HepG2 (cell line): Measurements from ENCODE around the gene TUBB2B. TPM values are rescaled to one million over a fixed set of nuclear protein-coding genes. Genes with fewer than 3 reads are reported as not detected.
A peak's percentile ranks its signal among the peaks of the same experiment; 100 is the strongest.

Experiments used
- ATAC-seq: fragments of 200-7000 bp; cut with Tn5 transposase; 3 replicates; pipeline ENCODE4 v1.9.1; 2020; ENCODE audit warnings: mild to moderate bottlenecking, moderate library complexity
- BruUV-seq: library from RNA; stranded (reverse); fragments of 400-500 nt; replicated peaks from 2 replicates; lab custom pipeline; 2021; lab: Mats Ljungman, UMichigan
- CTCF ChIA-PET: fragments of 300-600 bp; formaldehyde crosslinking; extraction: SDS; loops from one replicate; lab custom pipeline; 2021; ENCODE audit warnings: low total read pairs, inconsistent platforms, low intra/inter-chr PET ratio; lab: Yijun Ruan, JAX
- POLR2A ChIA-PET: fragments of 350-600 bp; sonication (Branson Sonifier 250); formaldehyde crosslinking; loops from one replicate; lab custom pipeline; 2020; ENCODE audit warnings: antibody characterized with exemption, inconsistent platforms; lab: Yijun Ruan, JAX
- DNase-seq: peaks from one replicate; pipeline ENCODE4 v3.0.0-alpha.2; 2015; ENCODE audit warnings: low spot score
- FAIRE-seq: peaks from 3 replicates; lab custom pipeline; 2011; peaks lifted over from hg19 to GRCh38; lab: Jason Lieb, UNC
- H2AFZ ChIP-seq: one replicate; pipeline ENCODE4 v1.6.1; 2011; ENCODE audit warnings: low read length, inconsistent platforms
- H3K27ac ChIP-seq: fragments of 300-600 bp; 3 replicates; pipeline ENCODE4 v1.8.0; 2011; ENCODE audit warnings: mixed run types, mild to moderate bottlenecking, mixed read lengths, low read length, inconsistent platforms; ENCODE audit not compliant: insufficient read depth; ENCODE audit errors: extremely low read length
- H3K27me3 ChIP-seq, 2 experiments: fragments of 200-600 bp in 1 of 2; 2 replicates in 1 of 2; 3 replicates in 1 of 2; pipeline versions ENCODE4 v1.6.0 to v1.8.0; 2011; ENCODE audit warnings: low read length in 2 of 2, mild to moderate bottlenecking in 2 of 2, moderate library complexity in 2 of 2, inconsistent platforms in 1 of 2; ENCODE audit not compliant: insufficient read depth in 2 of 2, control insufficient read depth in 1 of 2
- H3K36me3 ChIP-seq, 2 experiments: fragments of 200-600 bp in 1 of 2; replicated peaks in 1 of 2; 2 replicates in 1 of 2; 3 replicates in 1 of 2; pipeline versions ENCODE4 v1.5.1 to v1.8.0; 2011; ENCODE audit warnings: low read length in 2 of 2, inconsistent platforms in 1 of 2; ENCODE audit not compliant: insufficient read depth in 2 of 2, control insufficient read depth in 1 of 2
- H3K4me1 ChIP-seq: 2 replicates; pipeline ENCODE4 v1.5.1; 2012; ENCODE audit warnings: low read length, inconsistent platforms; ENCODE audit not compliant: insufficient read depth
- H3K4me2 ChIP-seq: 2 replicates; pipeline ENCODE4 v1.6.0; 2011; ENCODE audit warnings: low read depth, low read length, inconsistent platforms
- H3K4me3 ChIP-seq, 3 experiments: fragments of 200-600 bp in 1 of 3; sonication (generic), shearing (Covaris generic) in 1 of 3; replicated peaks in 1 of 3; 2 replicates each; pipeline ENCODE4 v1.5.1; 2011 to 2016; ENCODE audit warnings: low read length in 3 of 3, inconsistent platforms in 2 of 3, low read depth in 2 of 3, mild to moderate bottlenecking in 2 of 3, control low read depth in 1 of 3, mixed read lengths in 1 of 3; ENCODE audit not compliant: insufficient read depth in 1 of 3
- H3K79me2 ChIP-seq: one replicate; pipeline ENCODE4 v1.6.1; 2011; ENCODE audit warnings: low read length, inconsistent platforms; ENCODE audit not compliant: insufficient read depth
- H3K9ac ChIP-seq: 2 replicates; pipeline ENCODE4 v1.6.0; 2011; ENCODE audit warnings: mild to moderate bottlenecking, low read depth, low read length, inconsistent platforms; ENCODE audit not compliant: insufficient read depth
- H3K9me3 ChIP-seq: 2 replicates; pipeline ENCODE4 v1.5.1; 2012; ENCODE audit warnings: mild to moderate bottlenecking, low read length
- H4K20me1 ChIP-seq: 2 replicates; pipeline ENCODE4 v1.6.0; 2011; ENCODE audit warnings: inconsistent platforms, mild to moderate bottlenecking, low read length, moderate library complexity; ENCODE audit not compliant: insufficient read depth
- BHLHE40 ChIP-seq: IDR thresholded peaks from 2 replicates; pipeline ENCODE4 v1.6.1; 2011; ENCODE audit warnings: low read length, improper control_type of control experiment
- DRAP1 ChIP-seq: IDR thresholded peaks from 2 replicates; pipeline ENCODE4 v1.6.1; 2016; ENCODE audit warnings: missing genetic modification reagents, missing compliant biosample characterization
- GABPB1 ChIP-seq: IDR thresholded peaks from 2 replicates; pipeline ENCODE4 v1.6.1; 2016; ENCODE audit warnings: mild to moderate bottlenecking, missing genetic modification reagents, moderate library complexity, missing compliant biosample characterization
- GLI4 ChIP-seq: sonication (generic); formaldehyde crosslinking; IDR thresholded peaks from 2 replicates; pipeline ENCODE4 v1.5.1; 2020; ENCODE audit warnings: missing genetic modification reagents, mild to moderate bottlenecking, moderate library complexity, borderline replicate concordance
- HCFC1 ChIP-seq: fragments of 150-350 bp; IDR thresholded peaks from 2 replicates; pipeline ENCODE4 v1.6.1; 2014; ENCODE audit warnings: low read depth, low read length
- HMGA1 ChIP-seq: sonication (generic); formaldehyde crosslinking; conservative IDR thresholded peaks from 2 replicates; pipeline ENCODE4 v1.4.0; 2020; ENCODE audit warnings: missing genetic modification reagents
- MLLT10 ChIP-seq: sonication (generic); formaldehyde crosslinking; IDR thresholded peaks from 2 replicates; pipeline ENCODE4 v1.4.0; 2020; ENCODE audit warnings: missing genetic modification reagents
- MTF1 ChIP-seq: sonication (generic); formaldehyde crosslinking; IDR thresholded peaks from 2 replicates; pipeline ENCODE4 v1.5.0; 2020; ENCODE audit warnings: missing genetic modification reagents
- ONECUT2 ChIP-seq: sonication (generic); formaldehyde crosslinking; IDR thresholded peaks from 2 replicates; pipeline ENCODE4 v1.4.0; 2020; ENCODE audit warnings: missing genetic modification reagents
- SP4 ChIP-seq: sonication (generic); formaldehyde crosslinking; IDR thresholded peaks from 2 replicates; pipeline ENCODE4 v1.8.1; 2023; ENCODE audit warnings: mild to moderate bottlenecking, missing genetic modification reagents
- ZNF20 ChIP-seq: sonication (generic); formaldehyde crosslinking; IDR thresholded peaks from 2 replicates; pipeline ENCODE4 v1.4.0; 2020; ENCODE audit warnings: mild to moderate bottlenecking, moderate library complexity, missing genetic modification reagents
- ZNF816 ChIP-seq: sonication (generic); formaldehyde crosslinking; IDR thresholded peaks from 2 replicates; pipeline ENCODE4 v1.8.0; 2022; ENCODE audit warnings: missing genetic modification reagents, mild to moderate bottlenecking, borderline replicate concordance
- WGBS: methylation state at CpG from one replicate; pipeline ENCODE4 v1.1.6; 2017; ENCODE audit warnings: low lambda C conversion rate; 5-methylcytosine and 5-hydroxymethylcytosine counted together
- in situ Hi-C: cut with HindIII; loops from 2 replicates; pipeline ENCODE4 v1.10.0; 2017; ENCODE audit warnings: low pct_unique_long_range_greater_than_20kb; ENCODE audit not compliant: extremely low pct_ligation_motif_present
- intact Hi-C: fragments of 100-400 bp; cut with micrococcal nuclease; formaldehyde crosslinking; loops from one replicate; pipeline ENCODE4 v1.10.0; 2022; ENCODE audit not compliant: unreplicated experiment
- polyA plus RNA-seq, 8 experiments: library from polyadenylated mRNA; depleted of rRNA in 3 of 8; stranded (reverse) in 7 of 8; unstranded in 1 of 8; fragments of >200 nt; fragmentation: Illumina TruSeq in 4 of 8; extraction: Trizol in 4 of 8; gene quantifications; 2 replicates each; pipeline versions ENCODE4 v1.2.1 to v1.2.3, GENCODE V29; 2011 to 2016; ENCODE audit warnings: low read depth in 4 of 8, missing spikeins in 1 of 8, mixed read lengths in 1 of 8; ENCODE audit not compliant: insufficient read depth in 1 of 8
- total RNA-seq, 5 experiments: library from RNA; depleted of rRNA; stranded (reverse); fragments of >200 nt; fragmentation: Illumina TruSeq; extraction: Trizol; gene quantifications; 2 replicates each; pipeline ENCODE4 v1.2.3, GENCODE V29; 2016; ENCODE audit warnings: low read depth in 1 of 5
- TF ChIP-seq, protein P1 (sequence below): sonication (generic); formaldehyde crosslinking; IDR thresholded peaks from 2 replicates; pipeline ENCODE4 v1.4.0; 2020; ENCODE audit warnings: mild to moderate bottlenecking, missing genetic modification reagents
- TF ChIP-seq, protein P2 (sequence below): IDR thresholded peaks from 2 replicates; pipeline ENCODE4 v1.6.1; 2016; ENCODE audit warnings: mild to moderate bottlenecking, missing biosample characterization, missing genetic modification reagents

TUBB2B gene
- total and polyA plus RNA-seq, 2 of the 13 experiments (the other 11 are each of a cell fraction or from before 2014, with no cell fraction given) = 10.3 to 23.6 TPM

DNA sequence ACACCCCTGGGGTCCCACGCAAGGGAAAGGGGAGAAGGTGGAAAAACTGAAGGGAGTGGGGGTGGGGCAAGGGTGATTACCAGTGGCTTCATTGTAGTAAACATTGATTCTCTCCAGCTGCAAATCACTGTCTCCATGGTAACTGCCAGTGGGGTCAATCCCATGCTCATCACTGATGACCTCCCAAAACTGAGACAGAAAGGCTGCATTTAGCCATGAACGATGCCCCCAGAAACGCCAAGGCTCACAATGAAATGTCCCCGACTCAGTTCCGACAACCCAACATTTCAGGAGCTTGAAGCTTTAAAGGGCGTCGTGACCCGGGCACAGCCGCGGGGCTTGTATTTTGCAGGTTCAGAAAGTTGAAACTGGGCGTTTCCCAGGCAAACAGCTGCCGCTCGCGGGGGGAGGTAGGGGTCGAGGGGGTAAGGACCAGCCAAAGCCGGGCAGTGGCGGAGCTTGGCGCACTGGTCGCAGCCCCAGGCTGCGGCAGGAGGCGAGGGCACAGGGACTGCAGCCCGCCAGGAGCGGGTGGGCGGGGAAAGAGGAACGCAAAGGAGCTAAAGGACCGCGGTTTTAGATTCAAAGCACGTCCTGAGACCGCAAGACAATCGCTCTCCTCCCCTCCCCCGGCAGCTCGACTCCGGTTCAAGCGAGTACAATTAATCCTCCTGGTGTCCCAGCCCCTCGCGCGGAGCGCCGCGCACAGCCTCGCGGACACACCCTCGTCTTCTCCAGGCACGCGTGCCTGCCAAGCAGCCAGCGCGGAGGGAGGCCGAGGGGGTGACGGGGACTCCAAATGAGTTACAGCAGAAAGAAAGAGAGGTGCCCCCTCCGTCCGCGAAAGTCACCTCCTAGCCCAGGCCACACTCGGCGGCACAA is 731 bp downstream of the TUBB2B start:
- no peaks in the 10 kb centered on the region for H3K36me3 ChIP-seq
- in situ Hi-C loops = no loop called here
- H3K9ac ChIP-seq = peak overlapping the region; percentile 62; the same call in 1 of the 2 replicates
- BruUV-seq = TSS peak; percentile 65
- no peaks in the 10 kb centered on the region for H3K9me3 ChIP-seq
- intact Hi-C loops = no loop called here
- FAIRE-seq (no peak), DNase-seq (no peak), ATAC-seq (peak; percentile 3)
- ChIA-PET POLR2A (interaction anchor here (1.0 to 1.3 kb wide), 2 partner anchors 21 to 25 kb away, joined by 3 to 5 read pairs; no protein-coding TSS in a partner anchor), CTCF (no interaction called here)
- peaks cover 25 to 59% of the 10 kb centered on the region in 2 experiments for H3K27me3 ChIP-seq
- no peak overlapping the region for H3K27ac ChIP-seq
- H3K79me2 ChIP-seq = no peaks in the 10 kb centered on the region
- peak overlapping the region; percentile 87 for H3K4me2 ChIP-seq
- no peak overlapping the region for H2AFZ ChIP-seq
- WGBS = 15% methylated on average over 51 of the region's 54 CpGs
- peaks cover 6% of the 10 kb centered on the region; the same call in 1 of the 2 replicates for H4K20me1 ChIP-seq
- H3K4me3 ChIP-seq = peak overlapping the region; percentile 40 to 79 (median 60); a peak in 4 of 6 replicates
- H3K4me1 ChIP-seq = peaks cover 46% of the 10 kb centered on the region
- TF ChIP-seq SP4 (CRISPR knock-in tag) (peak; percentile 37; the same call in 1 of the 2 replicates), ZNF20 (CRISPR knock-in tag) (no peak), MTF1 (CRISPR knock-in tag) (no peak), MLLT10 (CRISPR knock-in tag) (no peak), ZNF816 (CRISPR knock-in tag) (peak; percentile 37; the same call in 1 of the 2 replicates), GLI4 (CRISPR knock-in tag) (no peak), BHLHE40 (no peak), HCFC1 (no peak), ONECUT2 (CRISPR knock-in tag) (no peak), DRAP1 (CRISPR knock-in tag) (no peak), HMGA1 (CRISPR knock-in tag) (no peak), GABPB1 (peak; percentile 36; the same call in 1 of the 2 replicates)
- TF ChIP-seq, protein P1, sequence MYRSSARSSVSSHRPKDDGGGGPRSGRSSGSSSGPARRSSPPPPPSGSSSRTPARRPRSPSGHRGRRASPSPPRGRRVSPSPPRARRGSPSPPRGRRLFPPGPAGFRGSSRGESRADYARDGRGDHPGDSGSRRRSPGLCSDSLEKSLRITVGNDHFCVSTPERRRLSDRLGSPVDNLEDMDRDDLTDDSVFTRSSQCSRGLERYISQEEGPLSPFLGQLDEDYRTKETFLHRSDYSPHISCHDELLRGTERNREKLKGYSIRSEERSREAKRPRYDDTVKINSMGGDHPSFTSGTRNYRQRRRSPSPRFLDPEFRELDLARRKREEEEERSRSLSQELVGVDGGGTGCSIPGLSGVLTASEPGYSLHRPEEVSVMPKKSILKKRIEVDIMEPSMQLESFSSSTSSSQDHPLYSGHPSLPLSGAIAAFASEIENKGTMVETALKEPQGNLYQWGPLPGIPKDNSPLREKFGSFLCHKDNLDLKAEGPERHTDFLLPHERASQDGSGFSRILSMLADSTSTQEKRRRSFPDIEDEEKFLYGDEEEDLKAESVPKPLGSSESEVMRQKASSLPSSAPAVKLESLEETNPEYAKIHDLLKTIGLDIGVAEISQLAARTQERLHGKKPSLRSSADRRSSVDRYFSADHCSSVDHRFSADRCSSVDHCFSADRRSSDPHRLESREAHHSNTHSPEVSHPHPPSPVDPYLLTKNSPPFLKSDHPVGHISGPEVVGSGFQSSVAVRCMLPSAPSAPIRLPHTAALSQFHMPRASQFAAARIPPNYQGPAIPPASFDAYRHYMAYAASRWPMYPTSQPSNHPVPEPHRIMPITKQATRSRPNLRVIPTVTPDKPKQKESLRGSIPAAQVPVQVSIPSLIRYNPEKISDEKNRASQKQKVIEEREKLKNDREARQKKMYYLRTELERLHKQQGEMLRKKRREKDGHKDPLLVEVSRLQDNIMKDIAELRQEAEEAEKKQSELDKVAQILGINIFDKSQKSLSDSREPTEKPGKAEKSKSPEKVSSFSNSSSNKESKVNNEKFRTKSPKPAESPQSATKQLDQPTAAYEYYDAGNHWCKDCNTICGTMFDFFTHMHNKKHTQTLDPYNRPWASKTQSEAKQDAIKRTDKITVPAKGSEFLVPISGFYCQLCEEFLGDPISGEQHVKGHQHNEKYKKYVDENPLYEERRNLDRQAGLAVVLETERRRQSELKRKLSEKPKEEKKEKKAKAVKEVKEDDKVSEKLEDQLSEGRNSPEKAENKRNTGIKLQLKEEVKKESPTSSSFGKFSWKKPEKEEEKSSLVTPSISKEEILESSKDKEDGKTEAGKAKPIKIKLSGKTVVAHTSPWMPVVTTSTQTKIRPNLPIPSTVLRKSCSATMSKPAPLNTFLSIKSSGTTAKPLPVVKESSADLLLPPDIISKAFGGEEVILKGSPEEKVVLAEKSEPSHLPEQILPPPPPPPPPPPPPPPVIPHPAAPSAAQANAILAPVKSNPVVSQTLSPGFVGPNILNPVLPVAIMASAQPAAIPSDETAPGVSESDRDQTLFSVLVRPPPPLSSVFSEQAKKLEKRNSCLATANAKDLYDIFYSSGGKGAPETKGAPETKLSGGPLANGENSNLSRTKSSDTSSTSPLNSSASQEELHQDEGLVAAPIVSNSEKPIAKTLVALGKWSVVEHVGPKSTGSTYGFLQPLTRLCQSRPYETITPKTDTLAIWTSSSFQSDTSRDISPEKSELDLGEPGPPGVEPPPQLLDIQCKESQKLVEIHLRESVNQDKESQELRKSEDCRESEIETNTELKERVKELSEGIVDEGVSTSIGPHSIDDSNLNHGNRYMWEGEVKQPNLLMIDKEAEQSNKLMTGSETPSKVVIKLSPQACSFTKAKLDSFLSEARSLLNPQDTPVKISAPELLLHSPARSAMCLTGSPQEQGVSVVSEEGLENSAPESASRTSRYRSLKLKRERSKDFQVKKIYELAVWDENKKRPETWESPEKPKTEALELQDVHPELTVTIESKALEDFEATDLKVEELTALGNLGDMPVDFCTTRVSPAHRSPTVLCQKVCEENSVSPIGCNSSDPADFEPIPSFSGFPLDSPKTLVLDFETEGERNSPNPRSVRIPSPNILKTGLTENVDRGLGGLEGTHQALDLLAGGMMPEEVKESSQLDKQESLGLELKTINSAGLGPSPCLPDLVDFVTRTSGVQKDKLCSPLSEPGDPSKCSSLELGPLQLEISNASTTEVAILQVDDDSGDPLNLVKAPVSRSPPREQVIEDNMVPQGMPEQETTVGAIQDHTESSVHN (CRISPR knock-in tag) = no peak
- TF ChIP-seq, protein P2, sequence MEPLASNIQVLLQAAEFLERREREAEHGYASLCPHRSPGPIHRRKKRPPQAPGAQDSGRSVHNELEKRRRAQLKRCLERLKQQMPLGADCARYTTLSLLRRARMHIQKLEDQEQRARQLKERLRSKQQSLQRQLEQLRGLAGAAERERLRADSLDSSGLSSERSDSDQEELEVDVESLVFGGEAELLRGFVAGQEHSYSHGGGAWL (CRISPR knock-in tag) = no peak
